22Rv1 (cell line): ENCODE results near the gene GPX4.
"Not testable (repeated sequence)": the region's sequence is repeated elsewhere in the genome, so short reads cannot be mapped to it uniquely, and the experiment has no call there.

Experiments
- H3K27ac ChIP-seq: fragments of 450-650 bp; 2 replicates; pipeline ENCODE4 v1.5.1; 2017
- CTCF ChIP-seq: fragments of 450-650 bp; IDR thresholded peaks from 2 replicates; pipeline ENCODE4 v1.5.1; 2017; ENCODE audit warnings: mild to moderate bottlenecking
- ZFX ChIP-seq: fragments of 450-650 bp; IDR thresholded peaks from 2 replicates; pipeline ENCODE4 v1.6.1; 2017; ENCODE audit warnings: antibody characterized with exemption, borderline replicate concordance

Gene GPX4

GRCh38 chr19:1122972-1123363 is 19.2 kb downstream of the GPX4 start:
- H3K27ac ChIP-seq = peak overlapping the region; percentile 12; the same call in 1 of the 2 replicates
- TF ChIP-seq ZFX (no peak), CTCF (no peak)

DNA sequence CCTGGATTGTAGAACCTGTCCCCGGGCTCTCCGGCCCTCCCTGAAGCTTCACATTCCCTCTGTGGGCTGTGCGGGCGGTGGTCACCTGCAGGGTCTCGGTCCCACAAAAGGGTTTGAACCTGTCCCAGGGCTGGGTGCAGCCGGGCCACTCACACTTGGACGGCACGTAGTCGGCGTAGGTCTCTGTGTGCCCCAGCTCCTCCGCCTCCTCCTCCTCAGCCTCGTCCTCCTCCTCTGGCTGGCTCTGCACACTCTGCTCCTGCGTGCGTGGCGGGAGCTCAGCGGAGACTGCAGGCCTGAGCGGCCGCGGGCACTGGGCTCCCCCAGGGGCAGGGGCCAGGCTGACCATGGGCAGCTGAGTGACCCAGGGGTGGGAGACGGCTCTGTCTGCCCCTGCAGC is 19.6 kb downstream of the GPX4 start:
- peak overlapping the region; percentile 12; the same call in 1 of the 2 replicates for H3K27ac ChIP-seq
- TF ChIP-seq CTCF (no peak), ZFX (no peak)

DNA sequence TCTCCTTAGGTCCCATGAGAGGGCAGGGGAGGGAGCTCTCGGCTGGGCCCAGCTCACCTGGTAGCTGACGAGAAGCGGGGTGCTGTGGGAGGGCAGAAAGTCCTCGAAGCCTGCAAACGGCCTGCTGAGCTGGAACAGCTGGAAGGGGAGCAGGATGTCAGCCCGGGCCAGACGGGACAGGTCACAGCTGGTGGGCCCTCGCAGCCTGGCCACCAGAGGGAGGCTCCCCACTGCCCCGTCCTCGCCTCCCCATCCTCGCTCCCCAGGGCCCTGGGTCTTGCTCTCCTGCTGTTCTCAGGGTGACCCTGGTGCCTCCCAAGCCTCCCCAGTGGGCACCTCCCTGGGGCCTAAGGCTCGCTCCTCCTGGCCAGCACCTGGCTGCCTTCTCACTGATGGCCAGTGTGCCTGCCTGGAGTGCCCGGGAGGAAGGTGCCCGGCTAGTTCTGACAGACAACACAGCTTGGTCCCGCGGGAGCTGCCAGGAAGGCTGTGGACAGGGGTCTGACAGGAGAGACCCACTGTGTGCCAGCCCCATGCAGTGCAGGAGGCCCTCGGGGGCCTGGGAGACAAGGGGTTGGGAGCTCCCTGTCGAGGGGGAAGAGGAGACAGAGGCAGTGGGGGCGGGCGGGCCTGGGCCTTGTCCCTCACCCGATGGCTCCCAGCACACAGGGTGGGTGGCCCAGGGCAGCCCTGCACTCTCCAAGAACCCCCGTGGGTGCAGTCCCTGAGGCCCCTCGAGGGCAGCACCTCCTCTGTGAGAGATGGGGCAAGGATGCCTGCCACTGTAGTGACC is 20.3 kb downstream of the GPX4 start:
- peak overlapping the region; percentile 12; the same call in 1 of the 2 replicates for H3K27ac ChIP-seq
- TF ChIP-seq CTCF (no peak), ZFX (no peak)

DNA sequence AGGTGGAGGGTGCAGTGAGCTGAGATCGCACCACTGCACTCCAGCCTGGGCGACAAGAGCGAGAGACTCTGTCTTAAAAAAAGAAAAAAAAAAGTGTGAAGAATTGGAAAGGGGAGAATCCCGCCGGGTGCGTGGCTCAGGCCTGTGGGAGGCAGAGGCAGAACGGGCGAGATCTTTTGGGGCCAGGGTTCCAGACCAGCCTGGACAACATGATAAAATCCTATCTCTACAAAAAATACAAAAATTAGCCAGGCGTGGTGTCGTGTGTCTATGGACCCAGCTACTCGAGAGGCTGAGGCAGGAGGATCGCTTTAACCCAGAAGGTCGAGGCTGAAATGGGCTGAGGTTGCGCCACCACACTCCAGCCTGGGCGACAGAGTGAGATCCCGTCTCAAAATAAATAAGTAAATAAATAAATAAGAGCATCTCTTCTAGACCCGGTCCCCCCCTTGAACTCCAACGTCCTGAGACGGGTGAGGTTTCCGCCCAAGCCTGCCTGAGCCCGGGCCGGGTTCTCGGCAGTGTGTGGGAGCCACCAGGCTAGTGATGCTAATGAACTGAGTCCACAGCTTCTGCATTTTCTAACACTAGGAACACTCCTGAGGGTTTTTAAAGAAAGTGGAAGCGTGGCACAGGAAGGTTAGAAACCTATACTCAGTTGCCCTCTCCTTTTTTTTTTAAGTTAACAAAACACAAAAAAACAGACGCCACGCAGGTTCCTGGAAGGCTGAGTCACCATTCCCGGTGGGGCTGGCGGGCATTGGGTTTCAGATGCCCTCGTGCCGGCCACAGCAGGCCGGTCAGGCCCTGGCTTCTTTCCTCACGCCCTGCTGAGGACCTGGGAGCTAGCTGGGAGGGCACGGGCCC is 22.0 kb downstream of the GPX4 start:
- TF ChIP-seq ZFX = no peak
- TF ChIP-seq CTCF = no peak
- no peak overlapping the region for H3K27ac ChIP-seq

- no peak for TF ChIP-seq ZFX
- no peak for TF ChIP-seq CTCF
- H3K27ac ChIP-seq = no peak overlapping the region
Measured at GRCh38 chr19:1126984-1127760, 23.4 kb downstream of the GPX4 start.

- no peak for TF ChIP-seq CTCF
- no peak for TF ChIP-seq ZFX
- no peak overlapping the region for H3K27ac ChIP-seq
Measured at GRCh38 chr19:1128106-1128505, 24.3 kb downstream of the GPX4 start.

DNA sequence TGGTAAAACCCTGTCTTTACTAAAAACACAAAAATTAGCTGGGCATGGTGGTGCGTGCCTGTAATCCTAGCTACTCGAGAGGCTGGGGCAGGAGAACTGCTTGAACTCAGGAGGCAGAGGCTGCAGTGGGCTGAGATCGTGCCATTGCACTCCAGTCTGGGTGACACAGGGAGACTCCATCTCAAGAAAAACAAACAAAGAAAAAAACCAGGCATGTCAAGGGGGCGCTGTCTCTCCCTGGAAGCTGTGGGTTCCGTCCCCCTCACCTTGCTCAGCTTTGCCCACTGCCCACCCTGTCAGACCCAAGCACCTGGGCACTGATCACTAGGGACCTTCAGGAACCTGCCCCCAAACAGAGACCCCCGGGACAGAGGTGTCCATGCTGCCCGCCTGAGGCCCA is 25.3 kb downstream of the GPX4 start:
- H3K27ac ChIP-seq = not testable (repeated sequence)
